ENCODE measurements around the gene CHSY1.

GRCh38 chr15:101198031-101198575 lies 53.7 kb downstream of the CHSY1 start:
- TF ChIP-seq CTCF (IDR thresholded peaks at IDR 0.05; ENCODE audit: low read depth, low read length), result no peak
- TF ChIP-seq EZH2phosphoT487 (IDR thresholded peaks at IDR 0.05; ENCODE audit: low read depth), result no peak
